Stimulated activated CD8-positive, alpha-beta memory T cell treated with anti-CD3 and anti-CD28 coated beads, Interleukin-4, amount 100 ng/mL, for 24 hours (primary cell): ENCODE measurements around the gene ZDHHC14.

ENCODE experiments used
- DNase-seq: peaks from one replicate; pipeline ENCODE4 v3.0.0-alpha.2; 2020; ENCODE audit warnings: low read depth

ZDHHC14 gene

GRCh38 chr6:157534134-157534871 is 153.3 kb downstream of the ZDHHC14 start:
- DNase-seq: no peak

- DNase-seq: no peak
These were observed 154.0 kb downstream of the ZDHHC14 start for GRCh38 chr6:157534977-157535339.

- DNase-seq: no peak
These were observed 154.6 kb downstream of the ZDHHC14 start for GRCh38 chr6:157535340-157536222.

GRCh38 chr6:157536223-157536545 is 155.2 kb downstream of the ZDHHC14 start:
- no peak for DNase-seq

GRCh38 chr6:157537556-157537955 is 156.6 kb downstream of the ZDHHC14 start:
- DNase-seq: no peak

GRCh38 chr6:157538168-157538567 is 157.2 kb downstream of the ZDHHC14 start:
- DNase-seq: no peak

GRCh38 chr6:157538698-157539097 is 157.7 kb downstream of the ZDHHC14 start:
- no peak for DNase-seq

- no peak for DNase-seq
These were observed 158.4 kb downstream of the ZDHHC14 start for GRCh38 chr6:157539421-157539822.

- no peak for DNase-seq
These were observed 159.1 kb downstream of the ZDHHC14 start for GRCh38 chr6:157539900-157540752.

GRCh38 chr6:157541618-157542413 is 160.8 kb downstream of the ZDHHC14 start:
- no peak for DNase-seq

- no peak for DNase-seq
These were observed 161.6 kb downstream of the ZDHHC14 start for GRCh38 chr6:157542414-157543160.

GRCh38 chr6:157546321-157546720 is 165.3 kb downstream of the ZDHHC14 start:
- no peak for DNase-seq

- no peak for DNase-seq
These were observed 166.1 kb downstream of the ZDHHC14 start for GRCh38 chr6:157547112-157547511.

- DNase-seq: no peak
These were observed 167.9 kb downstream of the ZDHHC14 start for GRCh38 chr6:157548635-157549467.

- DNase-seq: no peak
These were observed 168.4 kb downstream of the ZDHHC14 start for GRCh38 chr6:157549468-157549745.

- peak; percentile 15 for DNase-seq
These were observed 169.4 kb downstream of the ZDHHC14 start for GRCh38 chr6:157550114-157550989.

GRCh38 chr6:157551041-157551832 is 170.2 kb downstream of the ZDHHC14 start:
- DNase-seq: no peak

- DNase-seq: no peak
These were observed 171.2 kb downstream of the ZDHHC14 start for GRCh38 chr6:157552081-157552747.
